B cell (primary cell): Measurements from ENCODE around the gene ADCY7. TPM values are rescaled to one million over a fixed set of nuclear protein-coding genes. Genes with fewer than 3 reads are reported as not detected.

Experiments used
- ATAC-seq: fragments of 200-7000 bp; cut with Tn5 transposase; one replicate; pipeline ENCODE4 v1.10.0; 2021; ENCODE audit warnings: low read depth, mild to moderate bottlenecking, moderate number of reproducible peaks, moderate library complexity
- CTCF ChIA-PET: fragments of 350-600 bp; sonication (Branson Sonifier 250); formaldehyde crosslinking; loops from one replicate; lab custom pipeline; 2021; ENCODE audit warnings: antibody characterized with exemption, inconsistent platforms; lab: Charles Lee
- POLR2A ChIA-PET: fragments of 350-600 bp; sonication (Branson Sonifier 250); formaldehyde crosslinking; loops from one replicate; lab custom pipeline; 2021; ENCODE audit warnings: antibody characterized with exemption; lab: Charles Lee
- DNase-seq: peaks from one replicate; pipeline ENCODE4 v3.0.0; 2013
- H2AFZ ChIP-seq: 2 replicates; pipeline ENCODE4 v1.6.1; 2012; ENCODE audit warnings: mild to moderate bottlenecking, low read depth, low read length; ENCODE audit not compliant: insufficient read depth, poor library complexity, severe bottlenecking
- H3K27ac ChIP-seq, 2 donors: 1 replicate in 1 of 2; 2 replicates in 1 of 2; pipeline ENCODE4 v1.5.1; 2012 to 2013; ENCODE audit warnings: low read length in 2 of 2, mild to moderate bottlenecking in 2 of 2, moderate library complexity in 1 of 2
- H3K27me3 ChIP-seq, 4 experiments: fragments of 200-600 bp in 1 of 4; sonication (generic) in 1 of 4; replicated peaks in 1 of 4; 1 replicate in 2 of 4; 2 replicates in 2 of 4; pipeline versions ENCODE4 v1.6.1 to v1.7.0; 2013 to 2016; ENCODE audit warnings: low read length in 3 of 4, mild to moderate bottlenecking in 2 of 4, mixed read lengths in 1 of 4, moderate library complexity in 1 of 4; ENCODE audit not compliant: insufficient read depth in 4 of 4, control insufficient read depth in 3 of 4; ENCODE audit errors: control extremely low read depth in 1 of 4
- H3K36me3 ChIP-seq, 2 experiments: replicated peaks in 1 of 2; 1 replicate in 1 of 2; 2 replicates in 1 of 2; pipeline versions ENCODE4 v1.6.1 to v1.7.1; 2013; ENCODE audit warnings: low read length in 1 of 2; ENCODE audit not compliant: insufficient read depth in 2 of 2, control insufficient read depth in 1 of 2; ENCODE audit errors: control extremely low read depth in 1 of 2, extremely low read depth in 1 of 2
- H3K4me1 ChIP-seq, 2 donors: fragments of 200-600 bp in 1 of 2; sonication (generic) in 1 of 2; 1 replicate in 1 of 2; 2 replicates in 1 of 2; pipeline versions ENCODE4 v1.5.1 to v1.6.1; 2013 to 2017; ENCODE audit warnings: low read length in 2 of 2; ENCODE audit not compliant: control insufficient read depth in 2 of 2, insufficient read depth in 2 of 2
- H3K4me2 ChIP-seq: replicated peaks from 2 replicates; pipeline ENCODE3; 2012; ENCODE audit warnings: mild to moderate bottlenecking, low read depth, low read length; ENCODE audit not compliant: poor library complexity, severe bottlenecking
- H3K4me3 ChIP-seq, 5 experiments: fragments of 200-600 bp in 1 of 5; sonication (generic) in 1 of 5; 1 replicate in 3 of 5; 2 replicates in 2 of 5; pipeline versions ENCODE4 v1.5.1 to v1.7.0; 2011 to 2016; ENCODE audit warnings: low read length in 4 of 5, mild to moderate bottlenecking in 4 of 5, low read depth in 2 of 5, control low read depth in 1 of 5, moderate library complexity in 1 of 5; ENCODE audit not compliant: insufficient read depth in 1 of 5; ENCODE audit errors: control extremely low read depth in 1 of 5, extremely low read depth in 1 of 5
- H3K79me2 ChIP-seq: fragments of 200-600 bp; sonication (generic); one replicate; pipeline ENCODE4 v1.6.0; 2016; ENCODE audit warnings: low read length; ENCODE audit not compliant: control insufficient read depth, insufficient read depth
- H3K9ac ChIP-seq: fragments of 200-600 bp; sonication (generic); 2 replicates; pipeline ENCODE4 v1.6.1; 2017; ENCODE audit warnings: mild to moderate bottlenecking, low read length, moderate library complexity
- H3K9me3 ChIP-seq, 3 donors: one replicate each; pipeline versions ENCODE4 v1.6.1 to v1.7.1; 2013; ENCODE audit warnings: low read length in 2 of 3; ENCODE audit not compliant: control insufficient read depth in 2 of 3, insufficient read depth in 1 of 3; ENCODE audit errors: control extremely low read depth in 1 of 3
- H4K20me1 ChIP-seq: 2 replicates; pipeline ENCODE4 v1.6.0; 2012; ENCODE audit warnings: mild to moderate bottlenecking, low read length; ENCODE audit not compliant: insufficient read depth, control insufficient read depth, poor library complexity, severe bottlenecking
- H3K27ac Mint-ChIP-seq: one replicate; pipeline ENCODE4 v1.8.0; 2021; ENCODE audit warnings: mixed read lengths
- H3K27me3 Mint-ChIP-seq: one replicate; pipeline ENCODE4 v1.8.0; 2021; ENCODE audit warnings: mixed read lengths
- H3K4me1 Mint-ChIP-seq: one replicate; pipeline ENCODE4 v1.8.0; 2021; ENCODE audit warnings: mixed read lengths
- H3K4me3 Mint-ChIP-seq: one replicate; pipeline ENCODE4 v1.8.0; 2021; ENCODE audit warnings: mixed read lengths
- H3K9me3 Mint-ChIP-seq: one replicate; pipeline ENCODE4 v1.8.0; 2022; ENCODE audit warnings: mixed read lengths; ENCODE audit not compliant: insufficient read depth
- EZH2 ChIP-seq: IDR thresholded peaks from 2 replicates; pipeline ENCODE4 v1.6.1; 2012; ENCODE audit warnings: borderline replicate concordance, low read depth, mild to moderate bottlenecking, moderate library complexity, low read length; ENCODE audit not compliant: insufficient read depth, poor library complexity, severe bottlenecking
- WGBS: methylation state at CpG from one replicate; pipeline ENCODE4 v1.1.5; 2013; ENCODE audit warnings: missing lambda C conversion rate; ENCODE audit not compliant: insufficient coverage; 5-methylcytosine and 5-hydroxymethylcytosine counted together
- intact Hi-C: fragments of 100-400 bp; cut with micrococcal nuclease; formaldehyde crosslinking; loops from one replicate; pipeline ENCODE4 v1.10.0; 2022
- polyA plus RNA-seq: library from polyadenylated mRNA; depleted of rRNA; stranded (reverse); fragments of >200 nt; gene quantifications from 2 replicates; pipeline ENCODE4 v1.2.3, GENCODE V29; 2012
- total RNA-seq, 2 donors: library from RNA; stranded (reverse); fragments of 120-200 nt in 1 of 2; gene quantifications; 1 replicate in 1 of 2; 2 replicates in 1 of 2; pipeline versions ENCODE4 v1.2.3 to v1.2.4, GENCODE V29; 2013 to 2022
- TF ChIP-seq, protein P1 (sequence below): fragments of 200-600 bp; IDR thresholded peaks from one replicate; pipeline ENCODE4 v1.8.0; 2022; ENCODE audit warnings: antibody characterized with exemption, mild to moderate bottlenecking

The ADCY7 gene
- total and polyA plus RNA-seq, 2 donors (not counting 1 experiment from before 2014, with no cell fraction given): 78.4 to 207 TPM

DNA sequence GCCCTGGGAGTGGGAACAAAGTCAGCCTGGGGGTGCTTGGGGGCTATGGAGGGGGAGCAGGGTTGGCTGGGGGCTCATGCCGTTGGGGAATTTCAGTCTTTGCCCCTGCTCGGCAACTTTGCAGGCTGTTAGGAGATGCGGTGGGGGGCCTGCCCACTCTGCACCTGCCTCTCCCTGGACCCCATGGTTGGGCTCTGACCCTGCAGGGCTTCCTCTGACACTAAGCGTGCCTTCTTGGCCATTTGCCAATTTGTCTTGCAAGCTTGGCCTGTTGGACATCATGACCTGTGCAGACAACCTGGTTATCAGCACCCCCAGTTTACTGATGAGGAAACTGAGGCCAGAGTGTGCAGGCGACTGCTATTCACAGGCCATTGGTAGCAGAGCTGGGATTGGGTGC, 14.6 kb downstream of the ADCY7 start:
- H3K79me2 ChIP-seq: peaks cover 100% of the 10 kb centered on the region
- peak overlapping the region; percentile 62 for H3K9ac ChIP-seq
- peaks cover 46% of the 10 kb centered on the region for H4K20me1 ChIP-seq
- Mint-ChIP-seq H3K9me3 (peaks cover 4% of the 10 kb centered on the region), H3K4me3 (peak overlapping the region; percentile 84), H3K4me1 (peaks cover 96% of the 10 kb centered on the region), H3K27me3 (no peaks in the 10 kb centered on the region), H3K27ac (peak overlapping the region; percentile 100)
- no peak for TF ChIP-seq EZH2
- TF ChIP-seq, protein P1, sequence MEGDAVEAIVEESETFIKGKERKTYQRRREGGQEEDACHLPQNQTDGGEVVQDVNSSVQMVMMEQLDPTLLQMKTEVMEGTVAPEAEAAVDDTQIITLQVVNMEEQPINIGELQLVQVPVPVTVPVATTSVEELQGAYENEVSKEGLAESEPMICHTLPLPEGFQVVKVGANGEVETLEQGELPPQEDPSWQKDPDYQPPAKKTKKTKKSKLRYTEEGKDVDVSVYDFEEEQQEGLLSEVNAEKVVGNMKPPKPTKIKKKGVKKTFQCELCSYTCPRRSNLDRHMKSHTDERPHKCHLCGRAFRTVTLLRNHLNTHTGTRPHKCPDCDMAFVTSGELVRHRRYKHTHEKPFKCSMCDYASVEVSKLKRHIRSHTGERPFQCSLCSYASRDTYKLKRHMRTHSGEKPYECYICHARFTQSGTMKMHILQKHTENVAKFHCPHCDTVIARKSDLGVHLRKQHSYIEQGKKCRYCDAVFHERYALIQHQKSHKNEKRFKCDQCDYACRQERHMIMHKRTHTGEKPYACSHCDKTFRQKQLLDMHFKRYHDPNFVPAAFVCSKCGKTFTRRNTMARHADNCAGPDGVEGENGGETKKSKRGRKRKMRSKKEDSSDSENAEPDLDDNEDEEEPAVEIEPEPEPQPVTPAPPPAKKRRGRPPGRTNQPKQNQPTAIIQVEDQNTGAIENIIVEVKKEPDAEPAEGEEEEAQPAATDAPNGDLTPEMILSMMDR: no peak
- peak overlapping the region in 4 of 5 experiments; percentile 34 to 54 (median 50) for H3K4me3 ChIP-seq
- H3K27me3 ChIP-seq: no peaks in the 10 kb centered on the region
- H3K9me3 ChIP-seq: no peaks in the 10 kb centered on the region
- H3K36me3 ChIP-seq: peaks cover 0 to 12% of the 10 kb centered on the region in 2 experiments
- ATAC-seq (no peak), DNase-seq (no peak)
- H3K4me2 ChIP-seq: peak overlapping the region; percentile 86
- intact Hi-C loops: loop anchor here (5.0 kb wide), 3 partner anchors 69 to 254 kb away; partner anchors contain the start of genes CNEP1R1 and TENT4B
- ChIA-PET CTCF (interaction anchor here (0.8 to 3.3 kb wide), 7 partner anchors 13 to 70 kb away, joined by 3 to 17 read pairs (median 5); no protein-coding TSS in a partner anchor), POLR2A (interaction anchor here (2.6 kb wide), 1 partner anchor 7 kb away, joined by 39 read pairs; no protein-coding TSS in a partner anchor)
- peak overlapping the region; percentile 65 to 93 for H3K27ac ChIP-seq
- H3K4me1 ChIP-seq: peaks cover 97 to 98% of the 10 kb centered on the region in 2 donors
- 90% methylated on average over 5 of the region's 5 CpGs for WGBS
- peak overlapping the region; percentile 20 for H2AFZ ChIP-seq

DNA sequence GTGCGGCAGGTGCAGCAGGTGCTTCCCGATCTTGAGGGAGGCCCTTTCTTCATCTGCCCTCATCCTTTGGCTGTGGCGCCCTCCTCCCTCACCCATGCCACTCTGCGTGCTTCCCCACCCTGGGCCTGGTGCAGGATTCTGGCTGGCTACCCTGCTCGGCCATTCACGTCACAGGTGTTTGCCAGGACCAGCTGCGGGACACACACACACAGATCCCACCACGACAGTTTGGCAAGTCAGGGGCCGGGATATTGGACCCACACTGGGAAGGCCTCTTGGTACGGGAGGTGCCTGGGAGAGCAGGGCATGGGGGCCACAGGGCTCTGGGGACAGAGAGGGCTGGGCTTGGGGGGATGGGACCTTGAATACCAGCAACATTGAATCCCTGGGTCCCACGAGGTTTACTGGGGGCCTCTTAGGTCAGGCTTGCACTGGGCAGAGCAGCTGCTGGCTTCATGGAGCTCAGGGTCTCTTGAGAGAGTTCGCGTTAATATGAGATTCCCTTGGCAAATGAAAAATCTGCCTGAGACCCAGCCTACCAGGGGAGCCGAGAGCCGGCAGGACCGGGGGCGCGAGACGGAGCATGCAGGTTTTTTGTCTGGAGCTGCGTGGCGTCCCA, 15.1 kb downstream of the ADCY7 start:
- Histone ChIP-seq H3K79me2 (peaks cover 100% of the 10 kb centered on the region), H3K36me3 (peaks cover 0 to 15% of the 10 kb centered on the region in 2 experiments), H3K4me2 (peak overlapping the region; percentile 86), H3K9ac (peak overlapping the region; percentile 62), H3K27ac (peak overlapping the region; percentile 65 to 93), H3K4me3 (peak overlapping the region in 4 of 5 experiments; percentile 34 to 54 (median 50)), H3K9me3 (peaks cover 0 to 4% (median 0%) of the 10 kb centered on the region in 3 donors), H3K4me1 (peaks cover 91 to 92% of the 10 kb centered on the region in 2 donors), H3K27me3 (no peaks in the 10 kb centered on the region), H4K20me1 (peaks cover 52% of the 10 kb centered on the region), H2AFZ (no peak overlapping the region)
- POLR2A ChIA-PET: interaction anchor here (1.0 to 2.6 kb wide), 5 partner anchors 8 to 32 kb away, joined by 3 to 39 read pairs (median 3); no protein-coding TSS in a partner anchor
- ATAC-seq: peak; percentile 3
- intact Hi-C loops: loop anchor here (1.0 to 5.0 kb wide), 6 partner anchors 7 to 254 kb away; partner anchors contain the start of genes ADCY7, CNEP1R1 and TENT4B
- peaks cover 4% of the 10 kb centered on the region for H3K9me3 Mint-ChIP-seq
- TF ChIP-seq EZH2: no peak
- TF ChIP-seq, protein P1: no peak
- no peak for DNase-seq
- 13% methylated on average over 18 of the region's 21 CpGs for WGBS
- CTCF ChIA-PET: interaction anchor here (1.0 to 4.8 kb wide), 16 partner anchors 9 to 384 kb away, joined by 3 to 39 read pairs (median 6); partner anchors contain the start of gene ADCY7
- H3K4me3 Mint-ChIP-seq: peak overlapping the region; percentile 84
- H3K27ac Mint-ChIP-seq: peak overlapping the region; percentile 100
- peaks cover 92% of the 10 kb centered on the region for H3K4me1 Mint-ChIP-seq
- no peaks in the 10 kb centered on the region for H3K27me3 Mint-ChIP-seq
